ENCODE results near the gene TRAF3IP1. TPM values are rescaled to one million over a fixed set of nuclear protein-coding genes. Genes with fewer than 3 reads are reported as not detected.

TRAF3IP1 gene
- total and polyA plus RNA-seq, 2 of the 13 experiments (the other 11 are each of a cell fraction or from before 2014, with no cell fraction given), result 4.1 to 12.9 TPM

GRCh38 chr2:238426568-238427434 is 106.5 kb downstream of the TRAF3IP1 start, which contains the start of gene ASB1 (continued):
- TF ChIP-seq ZBTB34 (CRISPR knock-in tag; IDR thresholded peaks at IDR 0.05), result no peak; the same call in 1 of the 2 replicates
- TF ChIP-seq ZKSCAN5 (CRISPR knock-in tag; IDR thresholded peaks at IDR 0.05), result no peak
- TF ChIP-seq FOXM1 (CRISPR knock-in tag; IDR thresholded peaks at IDR 0.05), result no peak
- TF ChIP-seq, protein P1, sequence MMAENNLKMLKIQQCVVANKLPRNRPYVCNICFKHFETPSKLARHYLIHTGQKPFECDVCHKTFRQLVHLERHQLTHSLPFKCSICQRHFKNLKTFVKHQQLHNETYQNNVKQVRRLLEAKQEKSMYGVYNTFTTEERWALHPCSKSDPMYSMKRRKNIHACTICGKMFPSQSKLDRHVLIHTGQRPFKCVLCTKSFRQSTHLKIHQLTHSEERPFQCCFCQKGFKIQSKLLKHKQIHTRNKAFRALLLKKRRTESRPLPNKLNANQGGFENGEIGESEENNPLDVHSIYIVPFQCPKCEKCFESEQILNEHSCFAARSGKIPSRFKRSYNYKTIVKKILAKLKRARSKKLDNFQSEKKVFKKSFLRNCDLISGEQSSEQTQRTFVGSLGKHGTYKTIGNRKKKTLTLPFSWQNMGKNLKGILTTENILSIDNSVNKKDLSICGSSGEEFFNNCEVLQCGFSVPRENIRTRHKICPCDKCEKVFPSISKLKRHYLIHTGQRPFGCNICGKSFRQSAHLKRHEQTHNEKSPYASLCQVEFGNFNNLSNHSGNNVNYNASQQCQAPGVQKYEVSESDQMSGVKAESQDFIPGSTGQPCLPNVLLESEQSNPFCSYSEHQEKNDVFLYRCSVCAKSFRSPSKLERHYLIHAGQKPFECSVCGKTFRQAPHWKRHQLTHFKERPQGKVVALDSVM (CRISPR knock-in tag; IDR thresholded peaks at IDR 0.05), result peak; percentile 56
- 0 out of 2 replicates have a peak, but pooled peaks have one; percentile 12 for TF ChIP-seq MLXIP (CRISPR knock-in tag; IDR thresholded peaks at IDR 0.05; ENCODE audit: borderline replicate concordance)
- TF ChIP-seq ZNF570 (CRISPR knock-in tag; IDR thresholded peaks at IDR 0.05; ENCODE audit: borderline replicate concordance), result no peak
- 0 out of 2 replicates have a peak, but pooled peaks have one; percentile 77 for TF ChIP-seq REXO4 (CRISPR knock-in tag; IDR thresholded peaks at IDR 0.05; ENCODE audit: borderline replicate concordance)
- TF ChIP-seq ZNF496 (CRISPR knock-in tag; IDR thresholded peaks at IDR 0.05; ENCODE audit: insufficient replicate concordance), result no peak
- TF ChIP-seq ZNF547 (CRISPR knock-in tag; IDR thresholded peaks at IDR 0.05), result peak; percentile 80
- TF ChIP-seq TCF7 (IDR thresholded peaks at IDR 0.05; ENCODE audit: low read depth), result no peak
- 0 out of 2 replicates have a peak, but pooled peaks have one; percentile 55 for TF ChIP-seq SIN3B (IDR thresholded peaks at IDR 0.05; ENCODE audit: low read length)
- TF ChIP-seq ZNF609 (CRISPR knock-in tag; IDR thresholded peaks at IDR 0.05; ENCODE audit: borderline replicate concordance), result no peak
- no peak for TF ChIP-seq AHR (CRISPR knock-in tag; IDR thresholded peaks at IDR 0.05)
- no peak; the same call in 1 of the 2 replicates for TF ChIP-seq KLF13 (CRISPR knock-in tag; IDR thresholded peaks at IDR 0.05)
- TF ChIP-seq ZNF12 (CRISPR knock-in tag; IDR thresholded peaks at IDR 0.05), result 0 out of 2 replicates have a peak, but pooled peaks have one; percentile 11
